HEK293 (cell line): Measurements from ENCODE around the gene HRH2.
A peak's percentile ranks its signal among the peaks of the same experiment; 100 is the strongest.

Source experiments
- CTCF ChIA-PET: fragments of 350-600 bp; formaldehyde crosslinking; extraction: SDS; loops from one replicate; lab custom pipeline; 2021; ENCODE audit warnings: antibody characterized with exemption; lab: Yijun Ruan, JAX
- POLR2A ChIA-PET: fragments of 300-600 bp; formaldehyde crosslinking; extraction: SDS; loops from one replicate; lab custom pipeline; 2020; ENCODE audit warnings: antibody characterized with exemption, inconsistent platforms; lab: Yijun Ruan, JAX
- H3K27ac ChIP-seq: fragments of 200-500 bp; sonication (Bioruptor generic); 2 replicates; pipeline ENCODE4 v1.5.1; 2014; ENCODE audit warnings: low read depth, low read length, control low read depth, inconsistent platforms; ENCODE audit errors: extremely low read depth
- H3K36me3 ChIP-seq, 2 experiments: fragments of 200-500 bp in 1 of 2; sonication (Bioruptor generic) in 1 of 2; 1 replicate in 1 of 2; 2 replicates in 1 of 2; pipeline ENCODE4 v1.5.1; 2014 to 2017; ENCODE audit warnings: inconsistent platforms in 2 of 2, low read length in 2 of 2; ENCODE audit not compliant: control insufficient read depth in 2 of 2, insufficient read depth in 1 of 2
- H3K4me1 ChIP-seq: fragments of 200-500 bp; sonication (Bioruptor generic); 2 replicates; pipeline ENCODE4 v1.5.1; 2014; ENCODE audit warnings: mild to moderate bottlenecking, low read length, inconsistent platforms; ENCODE audit not compliant: control insufficient read depth, insufficient read depth
- H3K4me3 ChIP-seq: 2 replicates; pipeline ENCODE4 v1.5.1; 2011; ENCODE audit warnings: low read depth, mild to moderate bottlenecking, control low read depth, low read length, moderate library complexity
- H3K9me3 ChIP-seq: fragments of 200-500 bp; sonication (Bioruptor generic); 2 replicates; pipeline ENCODE4 v1.5.1; 2014; ENCODE audit warnings: low read depth, low read length, inconsistent platforms; ENCODE audit not compliant: control insufficient read depth, insufficient read depth
- HOXA7 ChIP-seq: sonication (generic); formaldehyde crosslinking; IDR thresholded peaks from 2 replicates; pipeline ENCODE4 v1.8.1; 2022; ENCODE audit warnings: missing genetic modification reagents, borderline replicate concordance
- KLF1 ChIP-seq: fragments of 450-650 bp; formaldehyde crosslinking; IDR thresholded peaks from 2 replicates; pipeline ENCODE4 v1.5.1; 2016; ENCODE audit warnings: missing biosample characterization, missing genetic modification characterization
- KLF7 ChIP-seq: fragments of 450-650 bp; formaldehyde crosslinking; IDR thresholded peaks from 2 replicates; pipeline ENCODE4 v1.5.1; 2016; ENCODE audit warnings: missing biosample characterization, missing genetic modification characterization, borderline replicate concordance
- OVOL3 ChIP-seq: fragments of 450-650 bp; formaldehyde crosslinking; IDR thresholded peaks from 2 replicates; pipeline ENCODE4 v1.5.1; 2016; ENCODE audit warnings: missing biosample characterization, missing genetic modification characterization
- SALL2 ChIP-seq: fragments of 450-650 bp; formaldehyde crosslinking; IDR thresholded peaks from 2 replicates; pipeline ENCODE4 v1.5.0; 2017; ENCODE audit warnings: missing biosample characterization, mild to moderate bottlenecking, missing genetic modification characterization, borderline replicate concordance
- ZBTB17 ChIP-seq: fragments of 450-650 bp; formaldehyde crosslinking; IDR thresholded peaks from 2 replicates; pipeline ENCODE4 v1.5.1; 2016; ENCODE audit warnings: missing biosample characterization, missing genetic modification characterization
- ZFHX2 ChIP-seq: fragments of 450-650 bp; formaldehyde crosslinking; conservative IDR thresholded peaks from 2 replicates; pipeline ENCODE4 v1.5.1; 2016; ENCODE audit warnings: missing biosample characterization, missing genetic modification characterization
- ZFP41 ChIP-seq: fragments of 450-650 bp; formaldehyde crosslinking; IDR thresholded peaks from 2 replicates; pipeline ENCODE4 v1.5.1; 2016; ENCODE audit warnings: missing biosample characterization, missing genetic modification characterization, borderline replicate concordance
- ZNF10 ChIP-seq: fragments of 450-650 bp; formaldehyde crosslinking; IDR thresholded peaks from 2 replicates; pipeline ENCODE4 v1.5.1; 2017; ENCODE audit warnings: missing biosample characterization, missing genetic modification characterization
- ZNF155 ChIP-seq: fragments of 450-650 bp; formaldehyde crosslinking; IDR thresholded peaks from 2 replicates; pipeline ENCODE4 v1.5.1; 2016; ENCODE audit warnings: missing biosample characterization, missing genetic modification characterization
- ZNF184 ChIP-seq: fragments of 450-650 bp; IDR thresholded peaks from 2 replicates; pipeline ENCODE4 v1.5.1; 2018; ENCODE audit warnings: missing biosample characterization, mild to moderate bottlenecking, missing genetic modification characterization
- ZNF394 ChIP-seq: fragments of 450-650 bp; formaldehyde crosslinking; IDR thresholded peaks from 2 replicates; pipeline ENCODE4 v1.5.1; 2016; ENCODE audit warnings: missing biosample characterization, missing genetic modification characterization, mild to moderate bottlenecking, moderate library complexity, borderline replicate concordance
- ZNF529 ChIP-seq: fragments of 450-650 bp; formaldehyde crosslinking; IDR thresholded peaks from 2 replicates; pipeline ENCODE4 v1.5.1; 2017; ENCODE audit warnings: missing genetic modification characterization, missing biosample characterization; ENCODE audit not compliant: insufficient replicate concordance
- ZNF544 ChIP-seq: fragments of 450-650 bp; formaldehyde crosslinking; IDR thresholded peaks from 2 replicates; pipeline ENCODE4 v1.5.0; 2017; ENCODE audit warnings: missing biosample characterization, missing genetic modification characterization
- ZNF548 ChIP-seq: fragments of 450-650 bp; formaldehyde crosslinking; IDR thresholded peaks from 2 replicates; pipeline ENCODE4 v1.5.1; 2016; ENCODE audit warnings: missing biosample characterization, missing genetic modification characterization
- ZNF555 ChIP-seq: fragments of 450-650 bp; formaldehyde crosslinking; conservative IDR thresholded peaks from 2 replicates; pipeline ENCODE4 v1.5.1; 2017; ENCODE audit warnings: missing biosample characterization, mild to moderate bottlenecking, missing genetic modification characterization, inconsistent platforms
- ZNF558 ChIP-seq: fragments of 450-650 bp; formaldehyde crosslinking; IDR thresholded peaks from 2 replicates; pipeline ENCODE4 v1.5.1; 2016; ENCODE audit warnings: missing biosample characterization, missing genetic modification characterization
- ZNF561 ChIP-seq: fragments of 450-650 bp; IDR thresholded peaks from 2 replicates; pipeline ENCODE4 v1.5.1; 2018; ENCODE audit warnings: missing biosample characterization, missing genetic modification characterization, borderline replicate concordance
- ZNF654 ChIP-seq: fragments of 450-650 bp; formaldehyde crosslinking; IDR thresholded peaks from 2 replicates; pipeline ENCODE4 v1.5.1; 2016; ENCODE audit warnings: low read depth, missing biosample characterization, missing genetic modification characterization
- ZNF76 ChIP-seq: fragments of 450-650 bp; formaldehyde crosslinking; IDR thresholded peaks from 2 replicates; pipeline ENCODE4; 2016; ENCODE audit warnings: low read depth, missing biosample characterization, missing genetic modification characterization, borderline replicate concordance
- ZNF777 ChIP-seq: fragments of 450-650 bp; formaldehyde crosslinking; IDR thresholded peaks from 2 replicates; pipeline ENCODE4 v1.5.1; 2017; ENCODE audit warnings: missing biosample characterization, missing genetic modification characterization, borderline replicate concordance
- ZNF792 ChIP-seq: fragments of 450-650 bp; formaldehyde crosslinking; IDR thresholded peaks from 2 replicates; pipeline ENCODE4 v1.5.1; 2016; ENCODE audit warnings: missing biosample characterization, missing genetic modification characterization
- ZSCAN23 ChIP-seq: fragments of 450-650 bp; formaldehyde crosslinking; IDR thresholded peaks from 2 replicates; pipeline ENCODE4 v1.5.1; 2016; ENCODE audit warnings: missing biosample characterization, missing genetic modification characterization
- ZXDB ChIP-seq: fragments of 450-650 bp; formaldehyde crosslinking; IDR thresholded peaks from 2 replicates; pipeline ENCODE4 v1.5.1; 2016; ENCODE audit warnings: missing biosample characterization, missing genetic modification characterization
- TF ChIP-seq, protein P1 (sequence below): fragments of 450-650 bp; formaldehyde crosslinking; IDR thresholded peaks from 2 replicates; pipeline ENCODE4 v1.5.1; 2017; ENCODE audit warnings: missing biosample characterization, missing genetic modification characterization
- TF ChIP-seq, protein P2 (sequence below): fragments of 450-650 bp; formaldehyde crosslinking; IDR thresholded peaks from 2 replicates; pipeline ENCODE4 v1.5.1; 2016; ENCODE audit warnings: missing biosample characterization, missing genetic modification characterization
- TF ChIP-seq, protein P3 (sequence below): fragments of 450-650 bp; formaldehyde crosslinking; IDR thresholded peaks from 2 replicates; pipeline ENCODE4 v1.5.1; 2016; ENCODE audit warnings: missing biosample characterization, missing genetic modification characterization

Gene HRH2

DNA sequence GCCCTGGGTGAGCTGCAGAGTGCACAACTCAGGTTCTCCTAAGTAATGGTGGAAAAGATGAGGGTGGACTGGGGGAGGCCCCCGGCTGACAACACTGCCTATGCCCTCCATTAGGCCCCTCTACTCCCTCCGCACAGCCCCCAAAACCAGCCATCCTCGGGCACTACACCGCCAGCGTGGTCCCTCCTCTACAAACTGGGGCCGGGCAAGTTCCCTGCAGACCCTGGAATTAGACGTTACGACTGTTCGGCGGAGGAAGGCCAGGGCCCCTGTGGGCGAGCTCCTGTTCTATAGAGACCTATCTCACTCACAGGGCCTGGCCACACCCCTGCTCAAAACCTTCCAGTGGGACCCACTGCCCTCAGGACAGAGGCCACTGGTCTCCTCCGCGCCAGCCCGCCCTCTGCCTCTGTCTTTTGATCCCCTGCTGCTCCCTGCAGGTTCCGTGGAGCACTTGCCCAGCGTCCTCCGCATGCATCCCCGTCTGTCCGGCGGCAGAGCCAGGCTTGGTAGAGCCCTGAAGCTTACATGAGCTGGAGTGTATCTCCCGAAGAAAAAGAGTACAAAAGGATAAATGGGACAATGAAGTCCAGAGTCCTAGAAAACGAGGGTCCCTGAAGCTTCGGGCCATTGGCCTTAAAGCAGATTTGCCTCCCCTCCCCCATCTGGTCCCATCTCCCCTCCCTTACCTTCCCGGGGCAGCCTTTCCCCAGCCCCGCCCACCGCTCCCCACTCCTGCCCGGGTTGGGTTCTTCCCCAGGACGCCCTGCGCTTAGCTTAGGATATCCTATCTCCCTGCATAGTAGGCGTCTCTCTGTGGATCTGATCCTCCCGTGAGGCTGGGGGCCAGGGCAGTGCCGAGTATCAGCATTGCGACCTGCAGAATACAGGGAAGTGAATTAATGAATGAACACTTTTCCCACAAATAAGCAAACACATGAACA, 71.3 kb downstream of the HRH2 start:
- H3K9me3 ChIP-seq: no peaks in the 10 kb centered on the region
- no peak for TF ChIP-seq ZNF654 (tag by site-specific recombination)
- no peak for TF ChIP-seq ZNF555 (tag by site-specific recombination)
- TF ChIP-seq ZSCAN23 (tag by site-specific recombination): no peak
- TF ChIP-seq ZFP41 (tag by site-specific recombination): no peak
- TF ChIP-seq ZNF76 (tag by site-specific recombination): no peak
- no peak for TF ChIP-seq ZNF548 (tag by site-specific recombination)
- no peak for TF ChIP-seq ZXDB (tag by site-specific recombination)
- TF ChIP-seq SALL2 (tag by site-specific recombination): no peak
- no peak for TF ChIP-seq KLF7
- no peak for TF ChIP-seq ZNF155
- TF ChIP-seq ZNF529 (tag by site-specific recombination): no peak
- TF ChIP-seq OVOL3: no peak
- TF ChIP-seq, protein P1, sequence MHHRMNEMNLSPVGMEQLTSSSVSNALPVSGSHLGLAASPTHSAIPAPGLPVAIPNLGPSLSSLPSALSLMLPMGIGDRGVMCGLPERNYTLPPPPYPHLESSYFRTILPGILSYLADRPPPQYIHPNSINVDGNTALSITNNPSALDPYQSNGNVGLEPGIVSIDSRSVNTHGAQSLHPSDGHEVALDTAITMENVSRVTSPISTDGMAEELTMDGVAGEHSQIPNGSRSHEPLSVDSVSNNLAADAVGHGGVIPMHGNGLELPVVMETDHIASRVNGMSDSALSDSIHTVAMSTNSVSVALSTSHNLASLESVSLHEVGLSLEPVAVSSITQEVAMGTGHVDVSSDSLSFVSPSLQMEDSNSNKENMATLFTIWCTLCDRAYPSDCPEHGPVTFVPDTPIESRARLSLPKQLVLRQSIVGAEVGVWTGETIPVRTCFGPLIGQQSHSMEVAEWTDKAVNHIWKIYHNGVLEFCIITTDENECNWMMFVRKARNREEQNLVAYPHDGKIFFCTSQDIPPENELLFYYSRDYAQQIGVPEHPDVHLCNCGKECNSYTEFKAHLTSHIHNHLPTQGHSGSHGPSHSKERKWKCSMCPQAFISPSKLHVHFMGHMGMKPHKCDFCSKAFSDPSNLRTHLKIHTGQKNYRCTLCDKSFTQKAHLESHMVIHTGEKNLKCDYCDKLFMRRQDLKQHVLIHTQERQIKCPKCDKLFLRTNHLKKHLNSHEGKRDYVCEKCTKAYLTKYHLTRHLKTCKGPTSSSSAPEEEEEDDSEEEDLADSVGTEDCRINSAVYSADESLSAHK: no peak
- no peak for TF ChIP-seq HOXA7
- TF ChIP-seq ZNF544 (tag by site-specific recombination): no peak
- no peak for TF ChIP-seq ZNF792 (tag by site-specific recombination)
- H3K4me1 ChIP-seq: no peaks in the 10 kb centered on the region
- H3K36me3 ChIP-seq: no peaks in the 10 kb centered on the region
- no peak overlapping the region for H3K4me3 ChIP-seq
- ChIA-PET POLR2A (no interaction called here), CTCF (interaction anchor here (0.5 to 4.8 kb wide), 58 partner anchors 9 to 1707 kb away, joined by 3 to 45 read pairs (median 4); partner anchors contain the start of gene CPLX2)
- no peak overlapping the region for H3K27ac ChIP-seq

DNA sequence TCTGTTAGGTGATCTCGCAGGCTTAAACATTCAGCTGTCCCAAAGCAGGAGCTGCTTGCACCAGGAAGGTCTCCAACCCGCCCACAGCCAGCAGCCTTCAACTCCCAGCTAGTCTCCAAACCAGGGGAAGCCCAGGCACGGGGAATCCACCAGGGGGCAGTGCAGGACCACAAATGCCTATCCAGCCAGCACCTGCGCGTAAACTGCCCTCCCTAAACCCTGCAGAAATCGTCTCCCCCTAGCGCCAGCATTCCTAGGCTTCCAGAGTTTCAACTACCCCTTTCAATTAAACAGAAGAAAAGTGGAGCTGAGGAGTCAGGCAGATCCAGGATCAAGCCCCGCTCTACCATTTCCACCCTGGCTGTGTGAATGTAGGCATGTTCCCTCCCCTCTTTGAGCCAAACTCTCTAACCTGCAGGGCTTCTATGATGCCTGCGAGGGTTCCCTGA, 72.0 kb downstream of the HRH2 start:
- POLR2A ChIA-PET: no interaction called here
- Histone ChIP-seq H3K4me1 (no peaks in the 10 kb centered on the region), H3K4me3 (no peak overlapping the region), H3K9me3 (no peaks in the 10 kb centered on the region), H3K27ac (no peak overlapping the region), H3K36me3 (no peaks in the 10 kb centered on the region)
- CTCF ChIA-PET: interaction anchor here (0.5 to 4.8 kb wide), 71 partner anchors 9 to 1720 kb away, joined by 3 to 45 read pairs (median 4); partner anchors contain the start of gene CPLX2
- TF ChIP-seq ZNF10 (tag by site-specific recombination): 0 out of 2 replicates have a peak, but pooled peaks have one; percentile 31
- peak; percentile 60; the same call in 1 of the 2 replicates for TF ChIP-seq ZBTB17 (tag by site-specific recombination)
- TF ChIP-seq, protein P2, sequence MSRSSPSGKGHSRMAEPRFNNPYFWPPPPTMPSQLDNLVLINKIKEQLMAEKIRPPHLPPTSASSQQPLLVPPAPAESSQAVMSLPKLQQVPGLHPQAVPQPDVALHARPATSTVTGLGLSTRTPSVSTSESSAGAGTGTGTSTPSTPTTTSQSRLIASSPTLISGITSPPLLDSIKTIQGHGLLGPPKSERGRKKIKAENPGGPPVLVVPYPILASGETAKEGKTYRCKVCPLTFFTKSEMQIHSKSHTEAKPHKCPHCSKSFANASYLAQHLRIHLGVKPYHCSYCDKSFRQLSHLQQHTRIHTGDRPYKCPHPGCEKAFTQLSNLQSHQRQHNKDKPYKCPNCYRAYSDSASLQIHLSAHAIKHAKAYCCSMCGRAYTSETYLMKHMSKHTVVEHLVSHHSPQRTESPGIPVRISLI (tag by site-specific recombination): no peak
- TF ChIP-seq ZNF777: no peak
- peak; percentile 15; the same call in 1 of the 2 replicates for TF ChIP-seq KLF1 (tag by site-specific recombination)
- TF ChIP-seq ZNF558 (tag by site-specific recombination): peak; percentile 18; the same call in 1 of the 2 replicates
- TF ChIP-seq ZNF394 (tag by site-specific recombination): 0 out of 2 replicates have a peak, but pooled peaks have one; percentile 20
- peak; percentile 68 for TF ChIP-seq ZFHX2 (tag by site-specific recombination)
- TF ChIP-seq ZNF184 (tag by site-specific recombination): no peak
- peak; percentile 88 for TF ChIP-seq ZNF561 (tag by site-specific recombination)
- TF ChIP-seq, protein P3, sequence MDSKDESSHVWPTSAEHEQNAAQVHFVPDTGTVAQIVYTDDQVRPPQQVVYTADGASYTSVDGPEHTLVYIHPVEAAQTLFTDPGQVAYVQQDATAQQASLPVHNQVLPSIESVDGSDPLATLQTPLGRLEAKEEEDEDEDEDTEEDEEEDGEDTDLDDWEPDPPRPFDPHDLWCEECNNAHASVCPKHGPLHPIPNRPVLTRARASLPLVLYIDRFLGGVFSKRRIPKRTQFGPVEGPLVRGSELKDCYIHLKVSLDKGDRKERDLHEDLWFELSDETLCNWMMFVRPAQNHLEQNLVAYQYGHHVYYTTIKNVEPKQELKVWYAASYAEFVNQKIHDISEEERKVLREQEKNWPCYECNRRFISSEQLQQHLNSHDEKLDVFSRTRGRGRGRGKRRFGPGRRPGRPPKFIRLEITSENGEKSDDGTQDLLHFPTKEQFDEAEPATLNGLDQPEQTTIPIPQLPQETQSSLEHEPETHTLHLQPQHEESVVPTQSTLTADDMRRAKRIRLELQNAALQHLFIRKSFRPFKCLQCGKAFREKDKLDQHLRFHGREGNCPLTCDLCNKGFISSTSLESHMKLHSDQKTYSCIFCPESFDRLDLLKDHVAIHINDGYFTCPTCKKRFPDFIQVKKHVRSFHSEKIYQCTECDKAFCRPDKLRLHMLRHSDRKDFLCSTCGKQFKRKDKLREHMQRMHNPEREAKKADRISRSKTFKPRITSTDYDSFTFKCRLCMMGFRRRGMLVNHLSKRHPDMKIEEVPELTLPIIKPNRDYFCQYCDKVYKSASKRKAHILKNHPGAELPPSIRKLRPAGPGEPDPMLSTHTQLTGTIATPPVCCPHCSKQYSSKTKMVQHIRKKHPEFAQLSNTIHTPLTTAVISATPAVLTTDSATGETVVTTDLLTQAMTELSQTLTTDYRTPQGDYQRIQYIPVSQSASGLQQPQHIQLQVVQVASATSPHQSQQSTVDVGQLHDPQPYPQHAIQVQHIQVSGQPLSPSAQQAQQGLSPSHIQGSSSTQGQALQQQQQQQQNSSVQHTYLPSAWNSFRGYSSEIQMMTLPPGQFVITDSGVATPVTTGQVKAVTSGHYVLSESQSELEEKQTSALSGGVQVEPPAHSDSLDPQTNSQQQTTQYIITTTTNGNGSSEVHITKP: peak; percentile 68
